OCI-LY1 (cell line): Measurements from ENCODE around the gene SEMA3D.

Experiments
- H2AFZ ChIP-seq: fragments of 200-600 bp; sonication (generic), shearing (Covaris generic); 2 replicates; pipeline ENCODE4 v1.6.0; 2014; ENCODE audit warnings: antibody characterized with exemption, mild to moderate bottlenecking, low read length
- H3F3A ChIP-seq: fragments of 200-600 bp; sonication (generic), shearing (Covaris generic); 2 replicates; pipeline ENCODE4 v1.6.0; 2014; ENCODE audit warnings: mild to moderate bottlenecking, antibody characterized with exemption, low read length, moderate library complexity; ENCODE audit not compliant: insufficient read depth
- H3K27ac ChIP-seq: fragments of 200-600 bp; sonication (generic); 2 replicates; pipeline ENCODE4 v1.5.1; 2014; ENCODE audit warnings: low read length, mixed run types, mild to moderate bottlenecking, low read depth; ENCODE audit not compliant: poor library complexity, severe bottlenecking
- H3K27me3 ChIP-seq: fragments of 200-600 bp; sonication (generic); 2 replicates; pipeline ENCODE4 v1.6.0; 2014; ENCODE audit warnings: antibody characterized with exemption, mild to moderate bottlenecking, low read length, moderate library complexity; ENCODE audit not compliant: insufficient read depth
- H3K36me3 ChIP-seq: fragments of 200-600 bp; sonication (generic); 2 replicates; pipeline ENCODE4 v1.6.1; 2014; ENCODE audit warnings: mild to moderate bottlenecking, antibody characterized with exemption, low read length, moderate library complexity, mixed read lengths; ENCODE audit not compliant: insufficient read depth
- H3K4me1 ChIP-seq: fragments of 200-600 bp; sonication (generic); 2 replicates; pipeline ENCODE4 v1.5.1; 2014; ENCODE audit warnings: mild to moderate bottlenecking, low read length, moderate library complexity; ENCODE audit not compliant: insufficient read depth, severe bottlenecking
- H3K4me2 ChIP-seq: fragments of 200-600 bp; sonication (generic), shearing (Covaris generic); 2 replicates; pipeline ENCODE4 v1.6.1; 2014; ENCODE audit warnings: low read length
- H3K4me3 ChIP-seq: fragments of 200-600 bp; sonication (generic); 2 replicates; pipeline ENCODE4 v1.5.1; 2014; ENCODE audit warnings: low read length, low read depth, mild to moderate bottlenecking, mixed read lengths; ENCODE audit not compliant: poor library complexity, severe bottlenecking
- H3K79me2 ChIP-seq: fragments of 200-600 bp; shearing (Covaris generic); 2 replicates; pipeline ENCODE4 v1.6.1; 2016; ENCODE audit warnings: mixed run types, low read length, mixed read lengths; ENCODE audit not compliant: insufficient read depth
- H3K9ac ChIP-seq: fragments of 200-600 bp; sonication (generic), shearing (Covaris generic); 2 replicates; pipeline ENCODE4 v1.6.1; 2014; ENCODE audit warnings: mild to moderate bottlenecking, low read length, mixed read lengths
- H3K9me2 ChIP-seq: fragments of 200-600 bp; sonication (generic), shearing (Covaris generic); 2 replicates; pipeline ENCODE4 v1.6.1; 2014; ENCODE audit warnings: low read depth, mild to moderate bottlenecking, low read length, mixed read lengths
- H3K9me3 ChIP-seq: fragments of 200-600 bp; shearing (Covaris generic); 2 replicates; pipeline ENCODE4 v1.6.1; 2014; ENCODE audit warnings: low read length, mixed read lengths
- H4K20me1 ChIP-seq: fragments of 200-600 bp; sonication (generic), shearing (Covaris generic); 2 replicates; pipeline ENCODE4 v1.6.0; 2016; ENCODE audit warnings: mild to moderate bottlenecking, low read length; ENCODE audit not compliant: insufficient read depth
- EZH2 ChIP-seq: fragments of 200-600 bp; sonication (generic), shearing (Covaris generic); IDR thresholded peaks from 2 replicates; pipeline ENCODE4 v1.8.0; 2017; ENCODE audit warnings: borderline replicate concordance, mixed run types, mild to moderate bottlenecking, antibody characterized with exemption, low read length, moderate library complexity, mixed read lengths
- TF ChIP-seq, protein P1 (sequence below): fragments of 200-600 bp; sonication (generic), shearing (Covaris generic); IDR thresholded peaks from 2 replicates; pipeline ENCODE4 v1.5.1; 2017; ENCODE audit warnings: mild to moderate bottlenecking, antibody characterized with exemption, low read length, moderate library complexity, mixed read lengths

Gene SEMA3D

DNA sequence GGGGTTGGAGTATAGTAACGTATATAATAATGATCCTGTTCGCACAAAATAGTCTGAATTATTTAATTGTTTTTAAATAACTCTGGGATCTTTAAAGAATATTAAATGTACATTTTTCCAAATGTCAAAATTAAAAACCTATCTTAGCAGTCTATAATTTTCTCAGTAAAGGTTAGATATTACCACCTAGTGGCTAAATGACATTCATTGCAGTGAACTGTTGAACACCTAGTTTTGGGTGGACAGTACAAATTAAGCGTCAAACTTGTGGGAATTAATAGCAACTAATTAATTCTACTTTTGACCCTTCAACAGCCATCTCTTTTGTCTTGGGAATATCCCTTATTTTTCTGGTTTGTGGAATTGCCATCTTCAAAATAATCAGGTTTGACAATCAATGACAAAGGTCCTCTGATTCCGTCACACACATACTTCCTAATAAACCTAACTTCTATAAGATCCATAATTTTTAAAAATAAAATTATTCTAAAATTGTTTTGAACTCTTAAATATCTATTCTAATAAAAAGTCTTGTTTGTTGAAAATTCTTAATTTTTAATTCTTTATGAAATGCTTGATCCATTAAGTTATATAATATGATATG is 165.7 kb downstream of the SEMA3D start:
- no peak overlapping the region for H3K27ac ChIP-seq

DNA sequence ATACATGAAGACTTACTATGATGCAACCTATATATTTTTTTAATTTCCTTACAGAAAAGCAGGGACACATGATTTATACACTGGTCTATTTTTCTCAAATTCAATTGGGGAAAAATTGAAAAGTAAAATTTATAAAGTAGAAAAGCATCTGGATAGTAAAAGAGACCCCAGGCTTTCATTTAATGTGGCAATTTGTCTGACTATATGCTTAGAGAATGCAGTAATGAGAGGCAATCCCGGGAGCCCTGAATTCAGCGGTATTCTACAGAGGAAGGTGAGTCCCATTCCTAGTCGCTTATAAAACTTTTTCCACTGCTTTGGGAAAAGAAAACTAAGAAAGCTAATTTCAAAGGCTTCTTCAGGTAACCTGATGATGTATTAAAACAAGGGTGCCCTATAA is 167.1 kb downstream of the SEMA3D start:
- no peaks in the 10 kb centered on the region for H3K9me2 ChIP-seq
- H3K79me2 ChIP-seq: no peaks in the 10 kb centered on the region
- no peaks in the 10 kb centered on the region for H3F3A ChIP-seq
- no peak overlapping the region for H3K4me2 ChIP-seq
- H3K4me1 ChIP-seq: no peaks in the 10 kb centered on the region
- TF ChIP-seq EZH2: no peak
- TF ChIP-seq, protein P1, sequence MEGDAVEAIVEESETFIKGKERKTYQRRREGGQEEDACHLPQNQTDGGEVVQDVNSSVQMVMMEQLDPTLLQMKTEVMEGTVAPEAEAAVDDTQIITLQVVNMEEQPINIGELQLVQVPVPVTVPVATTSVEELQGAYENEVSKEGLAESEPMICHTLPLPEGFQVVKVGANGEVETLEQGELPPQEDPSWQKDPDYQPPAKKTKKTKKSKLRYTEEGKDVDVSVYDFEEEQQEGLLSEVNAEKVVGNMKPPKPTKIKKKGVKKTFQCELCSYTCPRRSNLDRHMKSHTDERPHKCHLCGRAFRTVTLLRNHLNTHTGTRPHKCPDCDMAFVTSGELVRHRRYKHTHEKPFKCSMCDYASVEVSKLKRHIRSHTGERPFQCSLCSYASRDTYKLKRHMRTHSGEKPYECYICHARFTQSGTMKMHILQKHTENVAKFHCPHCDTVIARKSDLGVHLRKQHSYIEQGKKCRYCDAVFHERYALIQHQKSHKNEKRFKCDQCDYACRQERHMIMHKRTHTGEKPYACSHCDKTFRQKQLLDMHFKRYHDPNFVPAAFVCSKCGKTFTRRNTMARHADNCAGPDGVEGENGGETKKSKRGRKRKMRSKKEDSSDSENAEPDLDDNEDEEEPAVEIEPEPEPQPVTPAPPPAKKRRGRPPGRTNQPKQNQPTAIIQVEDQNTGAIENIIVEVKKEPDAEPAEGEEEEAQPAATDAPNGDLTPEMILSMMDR: no peak
- no peak overlapping the region for H3K4me3 ChIP-seq
- no peaks in the 10 kb centered on the region for H3K9me3 ChIP-seq
- H3K36me3 ChIP-seq: no peaks in the 10 kb centered on the region
- no peak overlapping the region for H3K9ac ChIP-seq
- H4K20me1 ChIP-seq: no peaks in the 10 kb centered on the region
- H2AFZ ChIP-seq: no peak overlapping the region
- no peaks in the 10 kb centered on the region for H3K27me3 ChIP-seq
- H3K27ac ChIP-seq: no peak overlapping the region

More for the DNA sequence above, 165.7 kb downstream of the SEMA3D start:
- H3K4me1 ChIP-seq: no peaks in the 10 kb centered on the region
- no peaks in the 10 kb centered on the region for H3F3A ChIP-seq
- H2AFZ ChIP-seq: no peak overlapping the region
- no peaks in the 10 kb centered on the region for H3K9me2 ChIP-seq
- no peak overlapping the region for H3K4me3 ChIP-seq
- H3K36me3 ChIP-seq: no peaks in the 10 kb centered on the region
- H4K20me1 ChIP-seq: no peaks in the 10 kb centered on the region
- no peak overlapping the region for H3K4me2 ChIP-seq
- H3K9ac ChIP-seq: no peak overlapping the region
- H3K79me2 ChIP-seq: no peaks in the 10 kb centered on the region
- no peaks in the 10 kb centered on the region for H3K27me3 ChIP-seq
- no peak for TF ChIP-seq EZH2
- TF ChIP-seq, protein P1: peak; percentile 51; the same call in 1 of the 2 replicates
- H3K9me3 ChIP-seq: no peaks in the 10 kb centered on the region

DNA sequence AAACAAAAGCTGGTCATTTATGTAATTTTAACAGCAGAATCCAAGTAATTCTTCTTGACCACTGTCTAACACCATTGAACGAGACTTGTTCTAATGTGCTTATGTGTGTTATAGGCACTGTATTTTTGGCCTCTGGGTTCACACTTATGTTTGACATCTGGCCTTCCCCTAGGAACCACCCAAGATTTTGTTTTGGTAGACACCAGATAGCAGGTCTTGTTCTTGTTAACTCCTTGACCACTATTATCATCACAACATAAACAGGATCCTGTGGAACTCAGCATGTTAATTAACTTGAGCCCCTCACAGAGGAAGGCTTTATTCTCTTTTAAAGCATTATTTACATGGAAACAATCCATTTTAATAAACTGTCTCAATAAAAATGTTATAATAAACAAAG is 167.7 kb downstream of the SEMA3D start:
- Histone ChIP-seq H3K36me3 (no peaks in the 10 kb centered on the region), H3K4me1 (no peaks in the 10 kb centered on the region), H3K79me2 (no peaks in the 10 kb centered on the region), H2AFZ (no peak overlapping the region), H3K9me2 (no peaks in the 10 kb centered on the region), H3K27ac (no peak overlapping the region), H3K9me3 (no peaks in the 10 kb centered on the region), H3K4me2 (no peak overlapping the region), H3F3A (no peaks in the 10 kb centered on the region), H4K20me1 (no peaks in the 10 kb centered on the region), H3K27me3 (no peaks in the 10 kb centered on the region), H3K9ac (no peak overlapping the region), H3K4me3 (no peak overlapping the region)
- no peak for TF ChIP-seq EZH2
- TF ChIP-seq, protein P1: no peak
